Upper lobe of left lung (tissue), 6 donors: ENCODE measurements around the gene NEDD8. TPM values are rescaled to one million over a fixed set of nuclear protein-coding genes. Genes with fewer than 3 reads are reported as not detected.
A peak's percentile ranks its signal among the peaks of the same experiment; 100 is the strongest.

Experiments used
- ATAC-seq, 2 donors: fragments of 200-7000 bp; cut with Tn5 transposase; one replicate each; pipeline ENCODE4 v1.9.1; 2022; ENCODE audit warnings: mild to moderate bottlenecking in 2 of 2, moderate library complexity in 2 of 2; ENCODE audit not compliant: low FRiP score in 2 of 2
- DNase-seq, 2 donors: peaks; one replicate each; pipeline ENCODE4 v3.0.0-alpha.2; 2019 to 2020
- H3K27ac ChIP-seq, 4 donors: fragments of 200-600 bp; sonication (generic); one replicate each; pipeline ENCODE4 v1.5.1; 2016 to 2019
- H3K27me3 ChIP-seq, 4 donors: fragments of 200-600 bp; sonication (generic); one replicate each; pipeline ENCODE4 v1.5.1; 2017 to 2019
- H3K36me3 ChIP-seq, 4 donors: fragments of 200-600 bp; sonication (generic); one replicate each; pipeline ENCODE4 v1.5.1; 2016 to 2019
- H3K4me1 ChIP-seq, 4 donors: fragments of 200-600 bp; sonication (generic); one replicate each; pipeline ENCODE4 v1.5.1; 2018 to 2019
- H3K4me3 ChIP-seq, 4 donors: fragments of 200-600 bp; sonication (generic); one replicate each; pipeline ENCODE4 v1.5.1; 2017 to 2019; ENCODE audit warnings: mild to moderate bottlenecking in 2 of 4, moderate library complexity in 1 of 4
- H3K9me3 ChIP-seq, 4 donors: fragments of 200-600 bp; sonication (generic); one replicate each; pipeline ENCODE4 v1.5.1; 2018 to 2019
- CTCF ChIP-seq, 6 experiments: fragments of 450-650 bp in 4 of 6; fragments of 200-600 bp in 2 of 6; sonication (generic) in 2 of 6; IDR thresholded peaks; one replicate each; pipeline ENCODE4 v1.5.1; 2016 to 2019; ENCODE audit warnings: antibody characterized with exemption in 6 of 6
- EP300 ChIP-seq, 4 donors: sonication (generic); formaldehyde crosslinking; IDR thresholded peaks; one replicate each; pipeline ENCODE4 v1.5.1; 2017; ENCODE audit warnings: antibody characterized with exemption in 4 of 4, control low read depth in 2 of 4
- POLR2A ChIP-seq, 4 donors: fragments of 450-650 bp; IDR thresholded peaks; one replicate each; pipeline ENCODE4 v1.5.1; 2016 to 2017; ENCODE audit warnings: antibody characterized with exemption in 4 of 4, mild to moderate bottlenecking in 2 of 4
- POLR2AphosphoS5 ChIP-seq, 2 donors: sonication (generic); formaldehyde crosslinking; IDR thresholded peaks; one replicate each; pipeline ENCODE4 v1.5.1; 2017; ENCODE audit warnings: antibody characterized with exemption in 2 of 2
- WGBS, 2 donors: methylation state at CpG; one replicate each; pipeline ENCODE4 v1.1.5; 2017 to 2018; 5-methylcytosine and 5-hydroxymethylcytosine counted together
- total RNA-seq, 6 donors: library from RNA; depleted of rRNA in 4 of 6; stranded (reverse); fragments of >200 nt in 4 of 6; gene quantifications; one replicate each; pipeline versions ENCODE4 v1.1.0 to v1.2.1, GENCODE V29; 2016 to 2021
- donor health status: DM: no; HTN: no; CAD: no; lungs with moderate emphysema.
- donor health status: DM: no; HTN: yes; CAD: no; lungs with severe emphysema.

The NEDD8 gene
- total RNA-seq: 100 to 1,000 TPM in 4 of 6 donors, 10 to 100 TPM in 2; 39.8 to 144 (median 121) TPM

GRCh38 chr14:24232121-24232644, at the start of gene NEDD8:
NEDD8 (minus strand) TSS chr14:24232367; CDS start chr14:24232267, 100 bp downstream.
- ATAC-seq (peak; percentile 94 to 95), DNase-seq (peak; percentile 89 to 93)
- H3K36me3 ChIP-seq: peaks cover 6 to 40% (median 21%) of the 10 kb centered on the region in 4 donors
- peaks cover 22 to 49% (median 29%) of the 10 kb centered on the region in 4 donors for H3K4me1 ChIP-seq
- WGBS, 2 donors: 0 to 1% methylated on average over 14 to 29 of the region's 30 CpGs
- no peaks in the 10 kb centered on the region for H3K9me3 ChIP-seq
- TF ChIP-seq POLR2AphosphoS5 (IDR thresholded peaks at IDR 0.05): peak; percentile 57 to 87
- no peak for TF ChIP-seq EP300 (IDR thresholded peaks at IDR 0.05)
- TF ChIP-seq POLR2A (IDR thresholded peaks at IDR 0.05): peak; percentile 18 to 74 (median 44)
- peak in 2 of 6 experiments; percentile 6 to 7 for TF ChIP-seq CTCF (IDR thresholded peaks at IDR 0.05)
- H3K27me3 ChIP-seq: no peaks in the 10 kb centered on the region
- peak within 1 kb of the TSS; percentile 88 to 92 (median 91) for H3K27ac ChIP-seq
- H3K4me3 ChIP-seq: peak within 1 kb of the TSS; percentile 71 to 90 (median 79)

DNA sequence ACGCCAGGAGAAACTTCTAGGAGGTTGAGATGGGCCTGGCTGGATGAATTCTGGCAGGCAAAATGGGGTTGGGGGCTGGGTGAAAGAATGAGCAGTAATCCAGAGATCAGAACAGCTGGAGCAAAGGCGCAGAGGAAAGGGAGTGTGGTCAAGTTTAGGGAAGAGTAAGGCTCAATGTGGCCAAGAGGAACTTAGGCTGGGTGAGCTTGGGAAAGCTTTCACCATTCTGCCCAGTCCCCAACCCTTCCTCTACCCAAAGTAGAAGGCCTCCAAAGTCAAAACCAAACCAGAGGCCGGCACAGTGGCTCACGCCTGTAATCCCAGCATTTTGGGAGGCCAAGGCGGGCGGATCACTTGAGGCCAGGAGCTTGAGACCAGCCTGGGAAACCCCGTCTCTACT, 49.5 kb upstream of the NEDD8 start:
- no peak for DNase-seq
- no peak for TF ChIP-seq POLR2AphosphoS5 (IDR thresholded peaks at IDR 0.05)
- TF ChIP-seq EP300 (IDR thresholded peaks at IDR 0.05): no peak
- TF ChIP-seq CTCF (IDR thresholded peaks at IDR 0.05): no peak
- no peak for TF ChIP-seq POLR2A (IDR thresholded peaks at IDR 0.05)
- 88 to 90% methylated on average over 7 of the region's 7 CpGs for WGBS, 2 donors
- Histone ChIP-seq H3K4me1 (peaks cover 8 to 27% (median 16%) of the 10 kb centered on the region in 4 donors), H3K27me3 (no peaks in the 10 kb centered on the region), H3K4me3 (no peak overlapping the region), H3K9me3 (no peaks in the 10 kb centered on the region), H3K27ac (peak overlapping the region in 1 of 4 donors; percentile 30), H3K36me3 (no peaks in the 10 kb centered on the region)
- peak in 1 of 2 donors; percentile 51 for ATAC-seq

GRCh38 chr14:24280797-24281460, 48.8 kb upstream of the NEDD8 start:
- WGBS, 2 donors: 88 to 93% methylated on average over 5 to 6 of the region's 6 CpGs
- no peaks in the 10 kb centered on the region for H3K36me3 ChIP-seq
- no peak for DNase-seq

GRCh38 chr14:24279301-24280186, 47.4 kb upstream of the NEDD8 start:
- peaks cover 8 to 30% (median 29%) of the 10 kb centered on the region in 4 donors for H3K4me1 ChIP-seq

More at GRCh38 chr14:24280797-24281460, 48.8 kb upstream of the NEDD8 start:
- H3K4me3 ChIP-seq: no peak overlapping the region
- TF ChIP-seq POLR2AphosphoS5 (IDR thresholded peaks at IDR 0.05) (no peak), CTCF (IDR thresholded peaks at IDR 0.05) (no peak), POLR2A (IDR thresholded peaks at IDR 0.05) (no peak), EP300 (IDR thresholded peaks at IDR 0.05) (no peak)
- H3K9me3 ChIP-seq: no peaks in the 10 kb centered on the region
- H3K27ac ChIP-seq: no peak overlapping the region
- ATAC-seq: peak in 1 of 2 donors; percentile 38
- H3K4me1 ChIP-seq: peaks cover 8 to 27% (median 21%) of the 10 kb centered on the region in 4 donors
- no peaks in the 10 kb centered on the region for H3K27me3 ChIP-seq

More at GRCh38 chr14:24279301-24280186, 47.4 kb upstream of the NEDD8 start:
- Histone ChIP-seq H3K27ac (peak overlapping the region in 1 of 4 donors; percentile 13), H3K9me3 (no peaks in the 10 kb centered on the region), H3K27me3 (no peaks in the 10 kb centered on the region), H3K36me3 (no peaks in the 10 kb centered on the region), H3K4me3 (no peak overlapping the region)
- 68 to 69% methylated on average over 11 of the region's 11 CpGs for WGBS, 2 donors
- ATAC-seq (no peak), DNase-seq (peak in 1 of 2 donors; percentile 42)
- TF ChIP-seq POLR2AphosphoS5 (IDR thresholded peaks at IDR 0.05) (no peak), POLR2A (IDR thresholded peaks at IDR 0.05) (no peak), CTCF (IDR thresholded peaks at IDR 0.05) (peak in 2 of 6 experiments; percentile 13 to 14)
